Measurements from ENCODE around the gene GUCD1. TPM values are rescaled to one million over a fixed set of nuclear protein-coding genes. Genes with fewer than 3 reads are reported as not detected.
"Not testable (repeated sequence)": the region's sequence is repeated elsewhere in the genome, so short reads cannot be mapped to it uniquely, and the experiment has no call there.

Gene GUCD1
- total RNA-seq, 2 donors from 2014 or later = 188 to 207 TPM

DNA sequence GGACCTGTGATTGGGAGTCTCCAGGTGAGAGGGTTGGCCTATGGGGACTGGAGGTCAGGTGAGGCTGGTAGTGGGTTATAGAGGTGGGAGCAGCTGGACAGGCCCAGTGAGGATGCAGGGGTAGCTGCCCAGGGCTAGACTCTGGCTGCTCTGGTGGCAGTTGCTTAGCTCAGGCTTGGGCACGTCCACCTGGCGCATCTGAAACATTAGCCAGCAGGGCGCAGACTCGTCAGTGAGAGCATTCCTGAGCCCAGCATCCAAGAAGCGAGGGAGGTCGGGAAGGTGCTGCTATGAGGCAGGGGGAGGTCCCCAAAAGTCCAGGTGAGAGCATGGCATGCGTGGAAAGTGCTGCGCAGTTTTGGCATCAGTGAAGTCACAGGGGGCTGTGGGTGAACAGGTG, 44.6 kb upstream of the GUCD1 start:
- H3K9ac ChIP-seq (ENCODE audit: low read depth in 2 of 2, low read length in 2 of 2) = no peak overlapping the region

DNA sequence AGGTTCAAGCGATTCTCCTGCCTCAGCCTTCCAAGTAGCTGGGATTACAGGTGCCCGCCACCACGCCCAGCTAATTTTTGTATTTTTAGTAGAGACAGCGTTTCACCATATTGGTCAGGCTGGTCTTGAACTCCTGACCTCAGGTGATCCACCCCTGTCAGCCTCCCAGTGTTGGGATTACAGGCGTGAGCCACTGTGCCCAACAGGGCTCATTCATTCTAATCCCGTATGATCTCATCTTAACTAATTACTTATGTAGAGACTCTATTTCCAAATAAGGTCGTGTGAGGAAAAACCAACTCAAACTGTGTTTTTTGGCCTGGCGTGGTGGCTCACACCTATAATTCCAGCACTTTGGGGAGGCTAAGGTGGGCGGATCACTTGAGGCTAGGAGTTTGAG, 42.1 kb upstream of the GUCD1 start:
- H3K27ac ChIP-seq; DNase-seq; H3K36me3 ChIP-seq; H3K27me3 ChIP-seq; H3K9me3 ChIP-seq; H3K4me1 ChIP-seq; H3K9ac ChIP-seq (ENCODE audit: low read depth in 2 of 2, low read length in 2 of 2); H3K4me3 ChIP-seq; intact Hi-C loops (cut with DNase I): not testable (repeated sequence)

More for the DNA sequence above, 44.6 kb upstream of the GUCD1 start:
- no peak overlapping the region for H3K27ac ChIP-seq
- H3K9me3 ChIP-seq = no peaks in the 10 kb centered on the region
- DNase-seq = no peak
- no peak overlapping the region for H3K4me3 ChIP-seq
- TF ChIP-seq, protein P1, sequence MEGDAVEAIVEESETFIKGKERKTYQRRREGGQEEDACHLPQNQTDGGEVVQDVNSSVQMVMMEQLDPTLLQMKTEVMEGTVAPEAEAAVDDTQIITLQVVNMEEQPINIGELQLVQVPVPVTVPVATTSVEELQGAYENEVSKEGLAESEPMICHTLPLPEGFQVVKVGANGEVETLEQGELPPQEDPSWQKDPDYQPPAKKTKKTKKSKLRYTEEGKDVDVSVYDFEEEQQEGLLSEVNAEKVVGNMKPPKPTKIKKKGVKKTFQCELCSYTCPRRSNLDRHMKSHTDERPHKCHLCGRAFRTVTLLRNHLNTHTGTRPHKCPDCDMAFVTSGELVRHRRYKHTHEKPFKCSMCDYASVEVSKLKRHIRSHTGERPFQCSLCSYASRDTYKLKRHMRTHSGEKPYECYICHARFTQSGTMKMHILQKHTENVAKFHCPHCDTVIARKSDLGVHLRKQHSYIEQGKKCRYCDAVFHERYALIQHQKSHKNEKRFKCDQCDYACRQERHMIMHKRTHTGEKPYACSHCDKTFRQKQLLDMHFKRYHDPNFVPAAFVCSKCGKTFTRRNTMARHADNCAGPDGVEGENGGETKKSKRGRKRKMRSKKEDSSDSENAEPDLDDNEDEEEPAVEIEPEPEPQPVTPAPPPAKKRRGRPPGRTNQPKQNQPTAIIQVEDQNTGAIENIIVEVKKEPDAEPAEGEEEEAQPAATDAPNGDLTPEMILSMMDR (IDR thresholded peaks at IDR 0.05) = no peak
- no peaks in the 10 kb centered on the region for H3K36me3 ChIP-seq
- peaks cover 11% of the 10 kb centered on the region for H3K4me1 ChIP-seq
- intact Hi-C loops (cut with DNase I) = no loop called here
- H3K27me3 ChIP-seq = no peaks in the 10 kb centered on the region

DNA sequence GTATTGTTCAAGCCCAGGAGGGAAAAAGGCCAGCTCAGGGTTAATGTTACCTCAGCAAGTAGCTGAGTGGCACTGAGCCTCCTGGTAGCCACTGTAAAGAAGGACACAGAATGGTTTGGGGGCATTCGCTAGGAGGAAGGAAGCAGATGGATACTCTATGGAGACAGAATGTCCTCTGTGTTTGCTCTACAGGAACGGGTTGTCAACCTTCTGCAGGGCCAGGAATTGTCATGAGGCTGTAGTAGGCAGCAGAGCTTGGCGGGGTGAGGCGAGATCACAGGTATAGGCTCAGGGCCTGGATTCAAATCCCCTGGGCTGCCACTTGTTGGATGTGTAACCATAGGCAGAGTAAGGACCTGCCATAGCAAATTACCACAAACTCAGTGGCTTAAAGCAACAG, 40.9 kb upstream of the GUCD1 start:
- TF ChIP-seq, protein P1 (IDR thresholded peaks at IDR 0.05) = no peak
- DNase-seq = no peak
- Histone ChIP-seq H3K27me3 (no peaks in the 10 kb centered on the region), H3K4me1 (no peaks in the 10 kb centered on the region), H3K4me3 (no peak overlapping the region), H3K9ac (ENCODE audit: low read depth in 2 of 2, low read length in 2 of 2) (no peak overlapping the region), H3K27ac (no peak overlapping the region), H3K36me3 (no peaks in the 10 kb centered on the region), H3K9me3 (no peaks in the 10 kb centered on the region)
- intact Hi-C loops (cut with DNase I) = no loop called here

DNA sequence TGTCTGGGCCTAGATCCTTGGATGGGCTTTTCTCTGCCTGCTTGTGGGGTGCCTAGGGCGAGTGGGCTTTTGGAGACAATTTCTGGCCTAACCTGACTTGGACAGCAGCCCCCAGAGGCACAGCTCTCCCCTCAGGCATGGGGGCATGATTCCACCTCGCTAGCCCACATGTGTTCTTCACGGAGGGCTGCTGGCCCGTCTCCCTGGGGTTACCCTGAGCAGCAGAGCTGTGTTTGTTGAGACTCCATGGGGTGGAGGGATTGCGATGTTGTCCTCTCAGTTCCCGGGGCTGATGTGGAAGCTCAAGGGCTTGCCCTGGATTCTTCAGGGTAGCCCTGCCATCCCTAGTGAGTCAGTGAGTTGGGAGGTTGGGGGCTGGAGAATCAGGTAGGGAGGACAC, 40.3 kb upstream of the GUCD1 start:
- no peaks in the 10 kb centered on the region for H3K27me3 ChIP-seq
- H3K9ac ChIP-seq (ENCODE audit: low read depth in 2 of 2, low read length in 2 of 2) = no peak overlapping the region
- DNase-seq = no peak
- TF ChIP-seq, protein P1 (IDR thresholded peaks at IDR 0.05) = no peak
- H3K36me3 ChIP-seq = no peaks in the 10 kb centered on the region
- H3K4me1 ChIP-seq = no peaks in the 10 kb centered on the region
- intact Hi-C loops (cut with DNase I) = no loop called here
- H3K27ac ChIP-seq = no peak overlapping the region
- no peaks in the 10 kb centered on the region for H3K9me3 ChIP-seq
- no peak overlapping the region for H3K4me3 ChIP-seq

DNA sequence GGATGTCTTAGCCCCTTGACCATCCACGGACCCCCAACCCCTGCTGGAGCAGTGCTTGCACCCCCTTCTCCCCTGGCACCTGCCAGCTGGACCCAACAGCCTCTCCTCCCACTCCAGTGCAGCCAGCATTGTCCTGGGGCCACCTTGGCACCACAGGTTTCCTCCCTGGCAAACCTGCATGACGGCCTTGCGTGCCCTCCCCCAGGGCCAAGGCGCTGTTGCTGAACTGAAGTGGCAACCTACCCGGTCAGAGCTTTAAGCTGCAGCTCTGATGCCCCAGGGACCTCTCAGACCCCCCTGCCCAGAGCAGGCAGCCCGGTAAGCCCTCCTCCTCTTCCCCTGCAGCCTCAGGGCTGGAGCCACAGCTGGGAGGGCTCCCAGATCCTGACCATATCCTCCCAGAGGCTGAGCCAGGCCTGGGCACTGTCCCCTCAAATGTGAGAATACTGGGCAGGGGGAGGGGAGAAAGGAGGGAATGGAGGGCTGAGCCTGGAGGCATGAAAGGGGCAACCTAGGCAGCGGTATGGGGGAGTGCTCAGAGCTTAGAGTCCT, 39.7 kb upstream of the GUCD1 start:
- intact Hi-C loops (cut with DNase I) = no loop called here
- no peak overlapping the region for H3K4me3 ChIP-seq
- H3K9ac ChIP-seq (ENCODE audit: low read depth in 2 of 2, low read length in 2 of 2) = no peak overlapping the region
- H3K4me1 ChIP-seq = no peaks in the 10 kb centered on the region
- no peaks in the 10 kb centered on the region for H3K36me3 ChIP-seq
- no peak overlapping the region for H3K27ac ChIP-seq
- H3K9me3 ChIP-seq = no peaks in the 10 kb centered on the region
- TF ChIP-seq, protein P1 (IDR thresholded peaks at IDR 0.05) = no peak
- DNase-seq = no peak
- H3K27me3 ChIP-seq = no peaks in the 10 kb centered on the region

DNA sequence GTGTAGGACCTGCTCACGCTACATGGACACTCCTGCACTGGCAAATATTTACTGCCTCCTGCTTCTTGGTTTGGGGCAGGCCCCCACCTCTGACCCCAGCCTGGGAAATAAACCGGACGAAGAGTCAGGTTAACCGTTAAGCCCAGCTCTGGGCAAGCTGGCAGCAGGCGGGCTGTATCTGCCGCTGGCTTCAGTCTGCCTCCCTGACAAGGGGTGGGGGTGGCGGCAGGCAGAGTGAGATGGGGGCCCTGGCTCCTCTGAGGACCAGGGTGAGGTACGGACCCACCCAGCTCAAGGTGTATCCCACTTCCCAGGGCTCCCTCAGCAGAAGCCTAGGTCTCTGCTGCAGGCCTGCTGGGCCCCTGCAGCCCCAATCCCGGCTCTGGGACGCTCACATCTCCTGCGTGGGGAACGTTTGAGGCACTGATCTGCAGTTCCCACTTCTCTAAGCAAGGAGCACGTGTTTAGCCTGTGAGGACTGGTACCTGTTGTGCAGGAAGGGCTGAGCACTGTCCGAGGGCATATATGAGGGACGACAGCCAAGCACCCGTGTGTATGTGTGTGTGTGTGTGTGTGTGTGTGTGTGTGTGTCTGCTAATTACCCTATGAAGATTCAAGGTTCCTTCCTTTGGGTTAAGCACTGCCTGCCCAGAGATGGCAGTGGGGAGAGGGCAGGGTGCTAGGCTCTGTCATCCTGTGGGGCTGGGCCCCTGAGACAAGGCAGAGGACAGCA, 39.1 kb upstream of the GUCD1 start:
- Histone ChIP-seq H3K27me3 (no peaks in the 10 kb centered on the region), H3K27ac (no peak overlapping the region), H3K9me3 (no peaks in the 10 kb centered on the region), H3K4me3 (no peak overlapping the region), H3K4me1 (no peaks in the 10 kb centered on the region), H3K36me3 (no peaks in the 10 kb centered on the region), H3K9ac (ENCODE audit: low read depth in 2 of 2, low read length in 2 of 2) (peak overlapping the region in 1 of 2 donors; percentile 14)
- peak; percentile 70 for DNase-seq
- intact Hi-C loops (cut with DNase I) = no loop called here
- TF ChIP-seq, protein P1 (IDR thresholded peaks at IDR 0.05) = no peak

DNA sequence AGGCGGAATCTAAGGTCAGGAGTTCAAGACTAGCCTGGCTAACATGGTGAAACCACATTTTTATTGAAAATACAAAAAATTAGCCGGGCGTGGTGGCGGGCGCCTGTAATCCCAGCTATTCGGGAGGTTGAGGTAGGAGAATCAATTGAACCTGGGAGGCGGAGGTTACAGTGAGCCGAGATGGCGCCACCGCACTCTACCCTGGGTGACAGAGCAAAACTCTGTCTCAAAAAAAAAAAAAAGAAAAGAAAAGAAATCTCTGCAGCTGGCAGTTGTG, 38.6 kb upstream of the GUCD1 start:
- peak overlapping the region; percentile 56 for H3K4me3 ChIP-seq
- H3K9me3 ChIP-seq; intact Hi-C loops (cut with DNase I); H3K27me3 ChIP-seq; H3K4me1 ChIP-seq; H3K36me3 ChIP-seq; DNase-seq: not testable (repeated sequence)
- H3K27ac ChIP-seq = peak overlapping the region; percentile 61
- peak overlapping the region; percentile 51 to 79 for H3K9ac ChIP-seq (ENCODE audit: low read depth in 2 of 2, low read length in 2 of 2)

All from colonic mucosa (tissue), 4 donors.